Effector memory CD4-positive, alpha-beta T cell (primary cell): ENCODE results near the gene GNS.
A peak's percentile ranks its signal among the peaks of the same experiment; 100 is the strongest.
"Not testable (repeated sequence)": the region's sequence is repeated elsewhere in the genome, so short reads cannot be mapped to it uniquely, and the experiment has no call there.

Source experiments
- DNase-seq, 3 donors: peaks; one replicate each; pipeline ENCODE4 v3.0.0-alpha.2; 2020
- H3K27ac ChIP-seq: 2 replicates; pipeline ENCODE4 v1.7.0; 2013; ENCODE audit warnings: mild to moderate bottlenecking, low read length, moderate library complexity; ENCODE audit not compliant: insufficient read depth, poor library complexity, severe bottlenecking
- H3K27me3 ChIP-seq: replicated peaks from 2 replicates; pipeline ENCODE4 v1.7.0; 2013; ENCODE audit warnings: mild to moderate bottlenecking, low read length; ENCODE audit not compliant: insufficient read depth, control insufficient read depth, poor library complexity, severe bottlenecking
- H3K36me3 ChIP-seq: 2 replicates; pipeline ENCODE4 v1.7.0; 2013; ENCODE audit warnings: mild to moderate bottlenecking, low read length, moderate library complexity; ENCODE audit not compliant: control insufficient read depth, insufficient read depth
- H3K4me1 ChIP-seq: 2 replicates; pipeline ENCODE4 v1.7.0; 2013; ENCODE audit warnings: low read length, mild to moderate bottlenecking; ENCODE audit not compliant: control insufficient read depth, insufficient read depth, poor library complexity, severe bottlenecking
- H3K4me3 ChIP-seq: 2 replicates; pipeline ENCODE4 v1.7.0; 2013; ENCODE audit warnings: low read length, low read depth, mild to moderate bottlenecking; ENCODE audit not compliant: insufficient read depth, poor library complexity, severe bottlenecking
- H3K9me3 ChIP-seq: 2 replicates; pipeline ENCODE4 v1.7.0; 2013; ENCODE audit warnings: mild to moderate bottlenecking, low read length, moderate library complexity; ENCODE audit not compliant: control insufficient read depth
- total RNA-seq, 3 donors: gene quantifications; one replicate each; lab custom pipeline; 2026; lab: John Stamatoyannopoulos, UW

Gene GNS
- 49.0 to 65.4 (median 60.8) reads per million in 3 donors for total RNA-seq

GRCh38 chr12:64759035-64759894, at the start of gene GNS:
GNS (minus strand) TSS chr12:64759406; CDS start chr12:64759276, 130 bp downstream.
- Histone ChIP-seq H3K4me3 (peak within 1 kb of the TSS; percentile 77), H3K27me3 (no peaks in the 10 kb centered on the region), H3K27ac (peak within 1 kb of the TSS; percentile 72), H3K36me3 (no peaks in the 10 kb centered on the region), H3K4me1 (no peaks in the 10 kb centered on the region), H3K9me3 (no peaks in the 10 kb centered on the region)
- peak; percentile 88 to 92 (median 91) for DNase-seq

GRCh38 chr12:64808110-64808509, 48.9 kb upstream of the GNS start:
- Histone ChIP-seq H3K4me1 (no peaks in the 10 kb centered on the region), H3K4me3 (no peak overlapping the region), H3K27me3 (no peaks in the 10 kb centered on the region), H3K9me3 (no peaks in the 10 kb centered on the region), H3K36me3 (no peaks in the 10 kb centered on the region), H3K27ac (no peak overlapping the region)
- DNase-seq: no peak

DNA sequence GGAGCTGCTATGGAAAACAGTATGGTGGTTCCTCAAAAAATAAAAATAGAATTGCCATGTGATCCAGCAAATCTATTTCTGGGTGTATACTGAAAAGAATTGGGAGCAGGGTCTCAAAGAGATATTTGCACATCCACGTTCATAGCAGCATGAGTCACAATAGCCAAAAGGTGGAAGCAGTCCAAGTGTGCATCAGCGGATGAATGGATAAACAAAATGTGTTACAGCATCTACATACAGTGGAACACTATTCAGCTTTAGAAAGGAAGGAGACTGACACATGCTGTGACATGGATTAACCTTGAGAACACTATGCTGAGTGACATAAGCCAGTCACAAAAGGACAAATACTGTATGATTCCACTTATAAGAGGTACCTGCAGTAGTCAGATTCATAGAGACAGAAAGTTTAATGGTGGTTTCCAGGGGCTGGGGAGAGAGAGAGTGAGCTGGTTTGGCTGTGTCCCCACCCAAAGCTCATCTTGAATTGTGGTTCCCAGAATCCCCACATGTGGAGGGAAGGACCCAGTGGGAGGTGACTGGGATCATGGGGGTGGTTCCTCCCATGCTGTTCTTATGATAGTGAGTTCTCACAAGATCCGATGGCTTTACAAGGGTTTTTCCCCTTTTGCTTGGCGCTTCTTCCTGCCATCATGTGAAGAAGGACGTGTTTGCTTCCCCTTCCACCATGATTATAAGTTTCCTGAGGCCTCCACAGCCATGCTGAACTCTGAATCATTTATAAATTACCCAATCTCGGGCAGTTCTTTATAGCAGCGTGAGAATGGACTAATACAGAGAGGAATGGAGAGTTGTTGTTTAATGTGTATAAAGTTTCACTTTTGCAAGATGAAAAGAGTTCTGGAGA, 47.6 kb upstream of the GNS start:
- Histone ChIP-seq H3K36me3 (no peaks in the 10 kb centered on the region), H3K27ac (no peak overlapping the region), H3K4me3 (no peak overlapping the region), H3K27me3 (no peaks in the 10 kb centered on the region), H3K4me1 (no peaks in the 10 kb centered on the region), H3K9me3 (no peaks in the 10 kb centered on the region)
- DNase-seq: no peak

DNA sequence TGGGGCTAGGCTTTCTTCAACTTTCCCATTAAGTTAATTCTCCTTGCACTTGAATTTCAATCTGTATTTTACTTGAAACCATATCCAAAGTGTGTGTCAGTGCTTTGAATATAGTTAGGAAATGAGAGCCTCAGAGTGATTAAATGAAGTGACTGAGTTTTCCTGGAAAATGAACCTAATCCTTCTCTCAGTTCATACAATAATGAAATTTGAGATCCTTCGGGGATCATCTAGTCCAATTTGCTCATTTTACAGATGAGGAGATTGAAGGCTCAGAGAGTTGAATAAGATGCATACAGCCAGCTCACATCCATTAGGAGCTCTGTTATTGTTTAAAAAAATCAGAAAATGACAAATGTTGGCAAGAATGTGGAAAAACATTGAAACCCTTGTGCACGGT, 47.0 kb upstream of the GNS start:
- no peaks in the 10 kb centered on the region for H3K36me3 ChIP-seq
- no peak for DNase-seq

GRCh38 chr12:64802180-64802775, 43.1 kb upstream of the GNS start:
- not testable (repeated sequence) for H3K36me3 ChIP-seq, H3K9me3 ChIP-seq, H3K27ac ChIP-seq, H3K4me3 ChIP-seq, H3K4me1 ChIP-seq, H3K27me3 ChIP-seq
- DNase-seq: peak in 2 of 3 donors; percentile 10 to 11

More for the DNA sequence above, 47.0 kb upstream of the GNS start:
- Histone ChIP-seq H3K27ac (no peak overlapping the region), H3K9me3 (no peaks in the 10 kb centered on the region), H3K4me1 (no peaks in the 10 kb centered on the region), H3K4me3 (no peak overlapping the region), H3K27me3 (no peaks in the 10 kb centered on the region)

DNA sequence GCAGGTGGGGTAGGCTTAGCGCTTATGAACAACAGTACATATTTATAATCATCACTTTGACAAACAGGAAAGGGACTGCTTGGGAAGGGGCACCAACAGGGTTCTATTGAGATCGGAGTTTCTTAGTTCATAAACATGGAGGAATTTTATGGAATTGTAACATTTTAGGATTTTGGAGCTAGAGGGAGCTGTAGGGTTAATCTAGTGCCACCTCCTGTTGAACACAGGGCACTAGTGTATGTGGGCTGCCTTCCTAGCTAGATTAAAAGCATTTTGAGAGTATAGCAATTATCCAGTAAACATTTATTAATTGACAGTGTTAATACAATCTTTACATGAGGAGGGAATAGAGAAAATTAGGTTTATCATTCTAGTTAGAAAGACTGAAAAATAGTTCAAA, 42.2 kb upstream of the GNS start:
- H3K27ac ChIP-seq: no peak overlapping the region
- no peaks in the 10 kb centered on the region for H3K9me3 ChIP-seq
- no peaks in the 10 kb centered on the region for H3K27me3 ChIP-seq
- no peaks in the 10 kb centered on the region for H3K4me1 ChIP-seq
- H3K36me3 ChIP-seq: no peaks in the 10 kb centered on the region
- DNase-seq: no peak
- no peak overlapping the region for H3K4me3 ChIP-seq

DNA sequence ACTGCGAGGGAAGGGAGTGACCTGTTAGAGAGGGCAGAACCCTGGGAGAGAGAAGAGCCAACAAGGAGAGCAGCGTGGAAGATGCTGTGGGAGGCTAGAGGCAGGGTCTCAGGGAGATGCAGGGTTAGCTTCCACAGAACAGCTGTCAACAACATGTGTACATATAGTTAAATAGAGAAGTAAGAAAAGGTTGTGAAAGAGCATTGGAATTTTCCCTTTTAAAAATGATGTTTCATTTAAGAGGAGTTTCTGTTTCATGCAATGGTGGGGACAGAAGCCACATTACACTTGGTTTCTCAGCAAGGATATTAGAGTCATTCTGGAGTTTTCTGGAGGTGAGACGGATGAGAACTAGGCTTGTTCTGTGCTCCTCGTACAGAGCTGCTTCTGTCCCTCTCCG, 41.4 kb upstream of the GNS start:
- Histone ChIP-seq H3K4me3 (no peak overlapping the region), H3K27me3 (no peaks in the 10 kb centered on the region), H3K9me3 (no peaks in the 10 kb centered on the region), H3K4me1 (no peaks in the 10 kb centered on the region), H3K27ac (no peak overlapping the region), H3K36me3 (no peaks in the 10 kb centered on the region)
- DNase-seq: no peak

DNA sequence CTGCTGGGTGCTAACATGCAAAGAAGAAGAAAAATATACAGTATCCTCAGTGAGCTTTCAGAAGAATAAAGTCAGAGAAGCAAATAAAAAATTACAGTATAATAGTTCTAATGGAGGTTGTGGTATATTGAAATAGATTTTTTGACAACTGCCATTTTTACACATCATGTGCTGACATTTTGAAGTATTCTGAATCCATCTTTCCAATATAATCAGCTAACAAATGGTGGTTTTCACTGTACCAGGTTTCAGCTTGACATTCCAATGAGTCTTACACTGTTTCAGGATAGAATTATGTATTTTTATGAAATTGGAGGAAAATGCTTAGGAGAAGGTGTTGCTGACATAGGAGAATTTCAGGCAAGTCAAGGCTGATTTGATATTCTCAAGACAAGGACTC, 39.0 kb upstream of the GNS start:
- no peaks in the 10 kb centered on the region for H3K27me3 ChIP-seq
- H3K4me3 ChIP-seq: no peak overlapping the region
- no peaks in the 10 kb centered on the region for H3K4me1 ChIP-seq
- H3K36me3 ChIP-seq: no peaks in the 10 kb centered on the region
- DNase-seq: no peak
- no peaks in the 10 kb centered on the region for H3K9me3 ChIP-seq
- no peak overlapping the region for H3K27ac ChIP-seq

DNA sequence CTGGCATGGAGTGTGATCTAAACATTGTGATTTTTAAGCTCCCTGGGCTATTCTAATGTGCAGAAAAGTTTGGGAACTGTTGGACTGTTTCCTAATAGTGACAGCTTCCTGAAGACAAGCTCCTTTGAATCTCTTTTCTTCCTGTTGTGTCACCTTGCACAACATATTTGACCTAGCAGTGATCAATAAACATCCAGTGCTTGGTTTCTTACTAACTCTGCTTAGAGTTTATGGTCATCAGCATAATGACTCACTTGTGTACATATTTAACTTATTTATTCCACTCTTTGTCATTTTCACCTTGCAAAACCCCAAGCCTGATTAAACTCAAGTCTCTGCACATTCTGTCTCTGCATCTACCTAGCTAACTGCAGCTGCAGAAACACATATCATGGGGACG, 38.0 kb upstream of the GNS start:
- Histone ChIP-seq H3K36me3 (no peaks in the 10 kb centered on the region), H3K27me3 (no peaks in the 10 kb centered on the region), H3K27ac (no peak overlapping the region), H3K9me3 (no peaks in the 10 kb centered on the region), H3K4me3 (no peak overlapping the region), H3K4me1 (no peaks in the 10 kb centered on the region)
- no peak for DNase-seq
